NB4 (cell line): Measurements from ENCODE around the gene OR5T3.

Source experiments
- MYC ChIP-seq: IDR thresholded peaks from 2 replicates; pipeline ENCODE4 v1.6.1; 2011; ENCODE audit warnings: low read depth, low read length
- TF ChIP-seq, protein P1 (sequence below): IDR thresholded peaks from one replicate; pipeline ENCODE4 v1.5.1; 2012; ENCODE audit warnings: low read depth, low read length

GRCh38 chr11:56271092-56271491 lies 19.0 kb downstream of the OR5T3 start:
- TF ChIP-seq, protein P1, sequence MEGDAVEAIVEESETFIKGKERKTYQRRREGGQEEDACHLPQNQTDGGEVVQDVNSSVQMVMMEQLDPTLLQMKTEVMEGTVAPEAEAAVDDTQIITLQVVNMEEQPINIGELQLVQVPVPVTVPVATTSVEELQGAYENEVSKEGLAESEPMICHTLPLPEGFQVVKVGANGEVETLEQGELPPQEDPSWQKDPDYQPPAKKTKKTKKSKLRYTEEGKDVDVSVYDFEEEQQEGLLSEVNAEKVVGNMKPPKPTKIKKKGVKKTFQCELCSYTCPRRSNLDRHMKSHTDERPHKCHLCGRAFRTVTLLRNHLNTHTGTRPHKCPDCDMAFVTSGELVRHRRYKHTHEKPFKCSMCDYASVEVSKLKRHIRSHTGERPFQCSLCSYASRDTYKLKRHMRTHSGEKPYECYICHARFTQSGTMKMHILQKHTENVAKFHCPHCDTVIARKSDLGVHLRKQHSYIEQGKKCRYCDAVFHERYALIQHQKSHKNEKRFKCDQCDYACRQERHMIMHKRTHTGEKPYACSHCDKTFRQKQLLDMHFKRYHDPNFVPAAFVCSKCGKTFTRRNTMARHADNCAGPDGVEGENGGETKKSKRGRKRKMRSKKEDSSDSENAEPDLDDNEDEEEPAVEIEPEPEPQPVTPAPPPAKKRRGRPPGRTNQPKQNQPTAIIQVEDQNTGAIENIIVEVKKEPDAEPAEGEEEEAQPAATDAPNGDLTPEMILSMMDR = no peak
- no peak for TF ChIP-seq MYC
